Panc1 (cell line): ENCODE data around the gene ZNF236.

Experiments
- POLR2AphosphoS5 ChIP-seq: IDR thresholded peaks from 2 replicates; pipeline ENCODE4 v1.6.1; 2012; ENCODE audit warnings: mild to moderate bottlenecking, low read depth, low read length, moderate library complexity
- SIN3A ChIP-seq: IDR thresholded peaks from 2 replicates; pipeline ENCODE4 v1.6.1; 2012; ENCODE audit warnings: low read depth, mild to moderate bottlenecking, low read length, moderate library complexity, borderline replicate concordance; ENCODE audit not compliant: insufficient read depth
- TCF7L2 ChIP-seq: IDR thresholded peaks from 2 replicates; pipeline ENCODE4 v1.6.1; 2011; ENCODE audit warnings: mild to moderate bottlenecking, low read depth, low read length, inconsistent platforms
- TF ChIP-seq, protein P1 (sequence below): fragments of 450-650 bp; IDR thresholded peaks from 2 replicates; pipeline ENCODE4 v1.5.1; 2017; ENCODE audit warnings: mild to moderate bottlenecking

GRCh38 chr18:76931171-76931570 is 108.8 kb downstream of the ZNF236 start:
- TF ChIP-seq, protein P1, sequence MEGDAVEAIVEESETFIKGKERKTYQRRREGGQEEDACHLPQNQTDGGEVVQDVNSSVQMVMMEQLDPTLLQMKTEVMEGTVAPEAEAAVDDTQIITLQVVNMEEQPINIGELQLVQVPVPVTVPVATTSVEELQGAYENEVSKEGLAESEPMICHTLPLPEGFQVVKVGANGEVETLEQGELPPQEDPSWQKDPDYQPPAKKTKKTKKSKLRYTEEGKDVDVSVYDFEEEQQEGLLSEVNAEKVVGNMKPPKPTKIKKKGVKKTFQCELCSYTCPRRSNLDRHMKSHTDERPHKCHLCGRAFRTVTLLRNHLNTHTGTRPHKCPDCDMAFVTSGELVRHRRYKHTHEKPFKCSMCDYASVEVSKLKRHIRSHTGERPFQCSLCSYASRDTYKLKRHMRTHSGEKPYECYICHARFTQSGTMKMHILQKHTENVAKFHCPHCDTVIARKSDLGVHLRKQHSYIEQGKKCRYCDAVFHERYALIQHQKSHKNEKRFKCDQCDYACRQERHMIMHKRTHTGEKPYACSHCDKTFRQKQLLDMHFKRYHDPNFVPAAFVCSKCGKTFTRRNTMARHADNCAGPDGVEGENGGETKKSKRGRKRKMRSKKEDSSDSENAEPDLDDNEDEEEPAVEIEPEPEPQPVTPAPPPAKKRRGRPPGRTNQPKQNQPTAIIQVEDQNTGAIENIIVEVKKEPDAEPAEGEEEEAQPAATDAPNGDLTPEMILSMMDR, result no peak
- TF ChIP-seq TCF7L2 (no peak), POLR2AphosphoS5 (no peak), SIN3A (no peak)
